ENCODE measurements around the gene PRSS33. TPM values are rescaled to one million over a fixed set of nuclear protein-coding genes. Genes with fewer than 3 reads are reported as not detected.

Gene PRSS33
- total and polyA plus RNA-seq, 7 donors = not detected

DNA sequence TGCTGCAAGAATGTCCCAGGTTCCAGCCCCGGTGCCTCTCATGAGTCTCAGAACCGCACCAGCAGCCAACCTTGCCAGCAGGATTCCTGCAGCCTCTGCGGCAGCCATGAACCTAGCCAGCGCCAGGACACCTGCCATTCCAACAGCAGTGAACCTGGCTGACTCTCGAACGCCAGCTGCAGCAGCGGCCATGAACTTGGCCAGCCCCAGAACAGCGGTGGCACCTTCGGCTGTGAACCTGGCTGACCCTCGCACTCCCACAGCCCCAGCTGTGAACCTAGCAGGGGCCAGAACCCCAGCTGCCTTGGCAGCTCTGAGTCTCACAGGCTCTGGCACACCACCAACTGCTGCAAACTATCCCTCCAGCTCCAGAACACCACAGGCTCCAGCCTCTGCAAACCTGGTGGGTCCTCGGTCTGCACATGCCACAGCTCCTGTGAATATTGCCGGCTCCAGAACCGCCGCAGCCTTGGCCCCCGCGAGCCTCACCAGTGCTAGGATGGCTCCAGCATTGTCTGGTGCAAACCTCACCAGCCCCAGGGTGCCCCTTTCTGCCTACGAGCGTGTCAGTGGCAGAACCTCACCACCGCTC, 20.1 kb downstream of the PRSS33 start:
- Histone ChIP-seq H3K4me1 (peaks cover 0 to 8% (median 0%) of the 10 kb centered on the region in 4 donors), H3K9me3 (no peaks in the 10 kb centered on the region), H3K36me3 (peaks cover 80 to 100% (median 95%) of the 10 kb centered on the region in 4 donors), H3K27ac (no peak overlapping the region), H3K27me3 (no peaks in the 10 kb centered on the region), H3K4me3 (no peak overlapping the region)
- 94 to 95% methylated on average over 19 of the region's 19 CpGs for WGBS, 2 donors
- no peak for DNase-seq
- TF ChIP-seq, protein P1, sequence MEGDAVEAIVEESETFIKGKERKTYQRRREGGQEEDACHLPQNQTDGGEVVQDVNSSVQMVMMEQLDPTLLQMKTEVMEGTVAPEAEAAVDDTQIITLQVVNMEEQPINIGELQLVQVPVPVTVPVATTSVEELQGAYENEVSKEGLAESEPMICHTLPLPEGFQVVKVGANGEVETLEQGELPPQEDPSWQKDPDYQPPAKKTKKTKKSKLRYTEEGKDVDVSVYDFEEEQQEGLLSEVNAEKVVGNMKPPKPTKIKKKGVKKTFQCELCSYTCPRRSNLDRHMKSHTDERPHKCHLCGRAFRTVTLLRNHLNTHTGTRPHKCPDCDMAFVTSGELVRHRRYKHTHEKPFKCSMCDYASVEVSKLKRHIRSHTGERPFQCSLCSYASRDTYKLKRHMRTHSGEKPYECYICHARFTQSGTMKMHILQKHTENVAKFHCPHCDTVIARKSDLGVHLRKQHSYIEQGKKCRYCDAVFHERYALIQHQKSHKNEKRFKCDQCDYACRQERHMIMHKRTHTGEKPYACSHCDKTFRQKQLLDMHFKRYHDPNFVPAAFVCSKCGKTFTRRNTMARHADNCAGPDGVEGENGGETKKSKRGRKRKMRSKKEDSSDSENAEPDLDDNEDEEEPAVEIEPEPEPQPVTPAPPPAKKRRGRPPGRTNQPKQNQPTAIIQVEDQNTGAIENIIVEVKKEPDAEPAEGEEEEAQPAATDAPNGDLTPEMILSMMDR (IDR thresholded peaks at IDR 0.05) = no peak
- peak in 1 of 4 donors; percentile 8 for TF ChIP-seq POLR2AphosphoS5 (IDR thresholded peaks at IDR 0.05)
- intact Hi-C loops (cut with DNase I) = no loop called here

DNA sequence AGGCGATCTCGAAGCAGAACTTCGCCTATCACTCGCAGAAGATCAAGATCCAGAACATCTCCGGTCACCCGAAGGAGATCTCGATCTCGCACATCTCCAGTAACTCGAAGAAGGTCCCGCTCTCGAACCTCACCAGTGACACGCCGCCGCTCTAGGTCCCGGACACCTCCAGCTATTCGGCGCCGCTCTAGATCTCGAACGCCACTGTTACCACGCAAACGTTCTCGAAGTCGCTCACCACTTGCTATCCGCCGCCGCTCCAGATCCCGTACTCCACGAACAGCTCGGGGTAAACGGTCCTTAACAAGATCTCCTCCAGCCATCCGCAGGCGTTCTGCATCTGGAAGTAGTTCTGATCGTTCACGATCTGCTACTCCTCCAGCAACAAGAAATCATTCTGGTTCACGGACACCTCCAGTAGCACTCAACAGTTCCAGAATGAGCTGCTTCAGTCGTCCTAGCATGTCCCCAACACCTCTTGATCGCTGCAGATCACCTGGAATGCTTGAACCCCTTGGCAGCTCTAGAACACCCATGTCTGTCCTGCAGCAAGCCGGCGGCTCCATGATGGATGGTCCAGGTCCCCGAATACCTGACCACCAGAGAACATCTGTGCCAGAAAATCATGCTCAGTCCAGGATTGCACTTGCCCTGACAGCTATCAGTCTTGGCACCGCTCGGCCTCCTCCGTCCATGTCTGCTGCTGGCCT, 20.8 kb downstream of the PRSS33 start:
- Histone ChIP-seq H3K27ac (no peak overlapping the region), H3K27me3 (no peaks in the 10 kb centered on the region), H3K4me3 (no peak overlapping the region), H3K4me1 (peaks cover 0 to 8% (median 0%) of the 10 kb centered on the region in 4 donors), H3K36me3 (peaks cover 82 to 100% (median 98%) of the 10 kb centered on the region in 4 donors), H3K9me3 (no peaks in the 10 kb centered on the region)
- WGBS, 2 donors = 96 to 98% methylated on average over 44 of the region's 44 CpGs
- intact Hi-C loops (cut with DNase I) = no loop called here
- DNase-seq = no peak
- TF ChIP-seq, protein P1 (IDR thresholded peaks at IDR 0.05) = no peak
- TF ChIP-seq EP300 (IDR thresholded peaks at IDR 0.05) = no peak
- TF ChIP-seq POLR2A (IDR thresholded peaks at IDR 0.05) = no peak
- no peak for TF ChIP-seq POLR2AphosphoS5 (IDR thresholded peaks at IDR 0.05)

DNA sequence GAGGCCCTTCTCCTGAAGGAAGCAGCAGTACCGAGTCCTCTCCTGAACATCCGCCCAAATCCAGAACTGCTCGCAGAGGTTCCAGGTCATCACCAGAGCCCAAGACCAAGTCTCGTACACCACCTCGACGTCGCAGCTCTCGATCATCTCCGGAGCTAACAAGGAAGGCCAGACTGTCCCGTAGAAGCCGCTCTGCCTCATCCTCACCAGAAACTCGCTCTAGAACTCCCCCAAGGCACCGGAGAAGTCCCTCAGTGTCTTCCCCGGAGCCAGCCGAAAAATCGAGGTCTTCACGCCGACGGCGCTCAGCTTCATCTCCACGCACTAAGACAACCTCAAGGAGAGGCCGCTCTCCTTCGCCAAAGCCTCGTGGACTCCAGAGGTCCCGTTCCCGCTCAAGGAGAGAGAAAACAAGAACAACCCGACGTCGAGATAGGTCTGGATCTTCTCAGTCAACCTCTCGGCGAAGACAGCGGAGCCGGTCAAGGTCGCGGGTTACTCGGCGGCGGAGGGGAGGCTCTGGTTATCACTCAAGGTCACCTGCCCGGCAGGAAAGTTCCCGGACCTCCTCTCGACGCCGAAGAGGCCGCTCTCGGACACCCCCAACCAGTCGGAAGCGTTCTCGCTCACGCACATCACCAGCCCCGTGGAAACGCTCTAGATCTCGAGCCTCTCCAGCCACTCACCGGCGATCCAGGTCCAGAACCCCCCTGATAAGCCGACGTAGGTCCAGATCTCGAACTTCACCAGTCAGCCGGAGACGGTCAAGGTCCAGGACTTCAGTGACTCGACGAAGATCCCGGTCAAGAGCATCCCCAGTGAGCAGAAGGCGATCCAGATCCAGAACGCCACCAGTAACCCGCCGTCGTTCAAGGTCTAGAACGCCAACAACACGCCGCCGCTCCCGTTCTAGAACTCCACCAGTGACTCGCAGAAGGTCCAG, 21.6 kb downstream of the PRSS33 start:
- H3K9me3 ChIP-seq = no peaks in the 10 kb centered on the region
- H3K27ac ChIP-seq = no peak overlapping the region
- H3K27me3 ChIP-seq = no peaks in the 10 kb centered on the region
- no peak for DNase-seq
- no peak for TF ChIP-seq POLR2A (IDR thresholded peaks at IDR 0.05)
- TF ChIP-seq POLR2AphosphoS5 (IDR thresholded peaks at IDR 0.05) = no peak
- TF ChIP-seq EP300 (IDR thresholded peaks at IDR 0.05) = no peak
- TF ChIP-seq, protein P1 (IDR thresholded peaks at IDR 0.05) = no peak
- intact Hi-C loops (cut with DNase I) = no loop called here
- 98% methylated on average over 73 of the region's 73 CpGs for WGBS, 2 donors
- peaks cover 82 to 100% (median 98%) of the 10 kb centered on the region in 4 donors for H3K36me3 ChIP-seq
- no peak overlapping the region for H3K4me3 ChIP-seq
- H3K4me1 ChIP-seq = peaks cover 0 to 8% (median 0%) of the 10 kb centered on the region in 4 donors

DNA sequence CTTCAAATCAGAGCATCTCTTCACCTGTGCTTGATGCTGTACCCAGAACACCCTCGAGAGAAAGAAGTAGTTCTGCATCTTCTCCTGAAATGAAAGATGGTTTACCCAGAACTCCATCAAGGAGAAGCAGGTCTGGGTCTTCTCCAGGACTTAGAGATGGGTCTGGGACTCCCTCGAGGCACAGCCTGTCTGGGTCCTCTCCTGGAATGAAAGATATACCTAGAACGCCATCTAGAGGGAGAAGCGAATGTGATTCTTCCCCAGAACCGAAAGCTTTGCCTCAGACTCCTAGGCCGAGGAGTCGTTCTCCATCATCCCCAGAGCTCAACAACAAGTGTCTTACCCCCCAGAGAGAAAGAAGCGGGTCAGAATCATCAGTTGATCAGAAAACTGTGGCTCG, 22.6 kb downstream of the PRSS33 start:
- peaks cover 0 to 8% (median 0%) of the 10 kb centered on the region in 4 donors for H3K4me1 ChIP-seq
- 98% methylated on average over 9 of the region's 9 CpGs for WGBS, 2 donors
- H3K4me3 ChIP-seq = no peak overlapping the region
- H3K27ac ChIP-seq = no peak overlapping the region
- peaks cover 82 to 100% (median 98%) of the 10 kb centered on the region in 4 donors for H3K36me3 ChIP-seq
- no peak for DNase-seq
- intact Hi-C loops (cut with DNase I) = no loop called here
- H3K27me3 ChIP-seq = no peaks in the 10 kb centered on the region
- no peaks in the 10 kb centered on the region for H3K9me3 ChIP-seq
- TF ChIP-seq, protein P1 (IDR thresholded peaks at IDR 0.05) = no peak
- TF ChIP-seq POLR2A (IDR thresholded peaks at IDR 0.05) (no peak), EP300 (IDR thresholded peaks at IDR 0.05) (no peak)
